Parathyroid adenoma (tissue), 2 donors: ENCODE results near the gene SLAIN2.
"Not testable (repeated sequence)": the region's sequence is repeated elsewhere in the genome, so short reads cannot be mapped to it uniquely, and the experiment has no call there.

Experiments
- H2AFZ ChIP-seq: fragments of 300-600 bp; sonication (generic); one replicate; pipeline ENCODE4 v1.7.0; 2017; ENCODE audit warnings: antibody characterized with exemption, mild to moderate bottlenecking
- H3K27ac ChIP-seq: fragments of 300-600 bp; sonication (generic); one replicate; pipeline ENCODE4 v1.7.0; 2017
- H3K27me3 ChIP-seq: fragments of 300-600 bp; sonication (generic); one replicate; pipeline ENCODE4 v1.7.0; 2017; ENCODE audit warnings: low read length; ENCODE audit not compliant: control insufficient read depth, insufficient read depth
- H3K36me3 ChIP-seq: fragments of 300-600 bp; sonication (generic); one replicate; pipeline ENCODE4 v1.7.0; 2017; ENCODE audit warnings: low read length; ENCODE audit not compliant: control insufficient read depth, insufficient read depth
- H3K4me1 ChIP-seq: fragments of 300-600 bp; sonication (generic); one replicate; pipeline ENCODE4 v1.7.0; 2017; ENCODE audit warnings: control low read depth
- H3K4me2 ChIP-seq: fragments of 300-600 bp; sonication (generic); one replicate; pipeline ENCODE4 v1.7.0; 2017; ENCODE audit warnings: low read length
- H3K4me3 ChIP-seq: fragments of 300-600 bp; sonication (generic); one replicate; pipeline ENCODE4 v1.7.0; 2017; ENCODE audit warnings: low read depth, low read length
- H3K79me2 ChIP-seq: fragments of 300-600 bp; sonication (generic); one replicate; pipeline ENCODE4 v1.7.0; 2017; ENCODE audit warnings: control low read depth
- H3K9ac ChIP-seq: fragments of 300-600 bp; sonication (generic); one replicate; pipeline ENCODE4 v1.7.0; 2017; ENCODE audit warnings: mild to moderate bottlenecking
- H3K9me3 ChIP-seq: fragments of 300-600 bp; sonication (generic); one replicate; pipeline ENCODE4 v1.7.0; 2017; ENCODE audit warnings: low read length; ENCODE audit not compliant: control insufficient read depth
- CTCF ChIP-seq: fragments of 300-600 bp; sonication (generic); IDR thresholded peaks from one replicate; pipeline ENCODE4 v1.7.0; 2017; ENCODE audit warnings: antibody characterized with exemption, mild to moderate bottlenecking
- donor health status: primary hyperparathyroidism.

SLAIN2 gene

GRCh38 chr4:48340965-48341775 is at the start of gene SLAIN2:
SLAIN2 (plus strand) TSS chr4:48341529; CDS start chr4:48341740, 211 bp downstream.
- H3K36me3 ChIP-seq: no peaks in the 10 kb centered on the region
- H3K27ac ChIP-seq: peak within 1 kb of the TSS; percentile 91
- no peaks in the 10 kb centered on the region for H3K27me3 ChIP-seq
- H3K4me3 ChIP-seq: peak within 1 kb of the TSS; percentile 86
- no peaks in the 10 kb centered on the region for H3K9me3 ChIP-seq
- H3K4me1 ChIP-seq: peaks cover 4% of the 10 kb centered on the region
- peak within 1 kb of the TSS; percentile 95 for H3K4me2 ChIP-seq
- peaks cover 17% of the 10 kb centered on the region for H3K79me2 ChIP-seq
- TF ChIP-seq CTCF: no peak
- H2AFZ ChIP-seq: peak within 1 kb of the TSS; percentile 90
- peak within 1 kb of the TSS; percentile 67 for H3K9ac ChIP-seq

- not testable (repeated sequence) for H3K9ac ChIP-seq, H3K4me1 ChIP-seq, H3K4me2 ChIP-seq
Observed at GRCh38 chr4:48292218-48292790, 49.0 kb upstream of the SLAIN2 start.

GRCh38 chr4:48295116-48295515 is 46.2 kb upstream of the SLAIN2 start:
- H3K27ac ChIP-seq: no peak overlapping the region

More at GRCh38 chr4:48292218-48292790, 49.0 kb upstream of the SLAIN2 start:
- not testable (repeated sequence) for H3K79me2 ChIP-seq, H3K4me3 ChIP-seq, H3K36me3 ChIP-seq, H3K9me3 ChIP-seq, H3K27ac ChIP-seq, H2AFZ ChIP-seq, H3K27me3 ChIP-seq

GRCh38 chr4:48296365-48296764 is 45.0 kb upstream of the SLAIN2 start:
- no peaks in the 10 kb centered on the region for H3K4me1 ChIP-seq
- no peaks in the 10 kb centered on the region for H3K79me2 ChIP-seq
- H3K27me3 ChIP-seq: no peaks in the 10 kb centered on the region
- H3K4me3 ChIP-seq: no peak overlapping the region
- no peaks in the 10 kb centered on the region for H3K36me3 ChIP-seq
- H2AFZ ChIP-seq: no peak overlapping the region
- H3K27ac ChIP-seq: no peak overlapping the region
- H3K4me2 ChIP-seq: no peak overlapping the region
- H3K9me3 ChIP-seq: no peaks in the 10 kb centered on the region
- TF ChIP-seq CTCF: no peak
- no peak overlapping the region for H3K9ac ChIP-seq

More at GRCh38 chr4:48295116-48295515, 46.2 kb upstream of the SLAIN2 start:
- no peaks in the 10 kb centered on the region for H3K27me3 ChIP-seq
- H3K79me2 ChIP-seq: no peaks in the 10 kb centered on the region
- TF ChIP-seq CTCF: no peak
- H2AFZ ChIP-seq: no peak overlapping the region
- H3K4me2 ChIP-seq: no peak overlapping the region
- no peaks in the 10 kb centered on the region for H3K9me3 ChIP-seq
- no peaks in the 10 kb centered on the region for H3K4me1 ChIP-seq
- no peak overlapping the region for H3K9ac ChIP-seq
- no peaks in the 10 kb centered on the region for H3K36me3 ChIP-seq
- no peak overlapping the region for H3K4me3 ChIP-seq

- Histone ChIP-seq H3K4me1 (no peaks in the 10 kb centered on the region), H3K4me2 (no peak overlapping the region), H3K9ac (no peak overlapping the region), H3K27me3 (no peaks in the 10 kb centered on the region), H3K36me3 (no peaks in the 10 kb centered on the region), H3K4me3 (no peak overlapping the region), H3K9me3 (no peaks in the 10 kb centered on the region), H2AFZ (no peak overlapping the region), H3K27ac (no peak overlapping the region), H3K79me2 (no peaks in the 10 kb centered on the region)
- no peak for TF ChIP-seq CTCF
Observed at GRCh38 chr4:48297256-48297846, 44.0 kb upstream of the SLAIN2 start.
